IMR-90 (cell line): ENCODE measurements around the gene SF3B3. TPM values are rescaled to one million over a fixed set of nuclear protein-coding genes. Genes with fewer than 3 reads are reported as not detected.

Experiments
- ATAC-seq: fragments of 200-7000 bp; cut with Tn5 transposase; 2 replicates; pipeline ENCODE4 v1.9.1; 2020; ENCODE audit warnings: low read depth, mild to moderate bottlenecking, moderate library complexity
- BruUV-seq: library from RNA; stranded (reverse); fragments of 400-500 nt; replicated peaks from 2 replicates; lab custom pipeline; 2021; lab: Mats Ljungman, UMichigan
- CTCF ChIA-PET: fragments of 300-600 bp; formaldehyde crosslinking; extraction: SDS; loops from one replicate; lab custom pipeline; 2021; ENCODE audit warnings: antibody characterized with exemption; lab: Yijun Ruan, JAX
- POLR2A ChIA-PET: fragments of 300-600 bp; sonication (Branson Sonifier 250); formaldehyde crosslinking; loops from one replicate; lab custom pipeline; 2022; ENCODE audit warnings: antibody characterized with exemption; ENCODE audit not compliant: unreplicated experiment; lab: Charles Lee
- DNase-seq: peaks from one replicate; pipeline ENCODE4 v3.0.0; 2013
- H2AFZ ChIP-seq: replicated peaks from 2 replicates; pipeline ENCODE3; 2013; ENCODE audit warnings: low read length, mild to moderate bottlenecking; ENCODE audit not compliant: poor library complexity
- H2AK5ac ChIP-seq: 2 replicates; pipeline ENCODE4 v1.6.1; 2013; ENCODE audit warnings: low read depth, low read length, inconsistent platforms
- H2AK9ac ChIP-seq: replicated peaks from 2 replicates; pipeline ENCODE3; 2013; ENCODE audit warnings: mild to moderate bottlenecking, low read depth, low read length, moderate library complexity; ENCODE audit not compliant: poor library complexity
- H2BK120ac ChIP-seq: 2 replicates; pipeline ENCODE4 v1.6.1; 2013; ENCODE audit warnings: low read depth, low read length, inconsistent platforms
- H2BK15ac ChIP-seq: 3 replicates; pipeline ENCODE4 v1.6.1; 2013; ENCODE audit warnings: low read depth, low read length, inconsistent platforms
- H2BK20ac ChIP-seq: 2 replicates; pipeline ENCODE4 v1.6.1; 2013; ENCODE audit warnings: low read depth, mild to moderate bottlenecking, inconsistent platforms, low read length, moderate library complexity
- H2BK5ac ChIP-seq: 2 replicates; pipeline ENCODE4 v1.6.1; 2013; ENCODE audit warnings: mild to moderate bottlenecking, low read depth, low read length, inconsistent platforms; ENCODE audit not compliant: poor library complexity, severe bottlenecking
- H3K14ac ChIP-seq: replicated peaks from 2 replicates; pipeline ENCODE4 v1.6.1; 2013; ENCODE audit warnings: low read depth, low read length, inconsistent platforms
- H3K18ac ChIP-seq: 2 replicates; pipeline ENCODE4 v1.6.1; 2013; ENCODE audit warnings: low read depth, low read length, control low read depth
- H3K23ac ChIP-seq: 2 replicates; pipeline ENCODE4 v1.6.1; 2013; ENCODE audit warnings: low read depth, low read length, inconsistent platforms
- H3K27ac ChIP-seq: 2 replicates; pipeline ENCODE4 v1.5.1; 2013; ENCODE audit warnings: mild to moderate bottlenecking, control low read depth, low read length; ENCODE audit not compliant: insufficient read depth
- H3K27me3 ChIP-seq: 2 replicates; pipeline ENCODE4 v1.6.1; 2013; ENCODE audit warnings: low read length; ENCODE audit not compliant: control insufficient read depth, insufficient read depth
- H3K36me3 ChIP-seq: 2 replicates; pipeline ENCODE4 v1.6.1; 2013; ENCODE audit warnings: low read length, mixed read lengths; ENCODE audit not compliant: control insufficient read depth, insufficient read depth
- H3K4ac ChIP-seq: 2 replicates; pipeline ENCODE4 v1.6.1; 2013; ENCODE audit warnings: low read depth, low read length, inconsistent platforms
- H3K4me1 ChIP-seq: 2 replicates; pipeline ENCODE4 v1.6.1; 2013; ENCODE audit warnings: low read length, mixed read lengths; ENCODE audit not compliant: control insufficient read depth, insufficient read depth
- H3K4me2 ChIP-seq: 2 replicates; pipeline ENCODE4 v1.6.1; 2013; ENCODE audit warnings: low read depth, mild to moderate bottlenecking, control low read depth, low read length, moderate library complexity
- H3K4me3 ChIP-seq: 2 replicates; pipeline ENCODE4 v1.5.1; 2013; ENCODE audit warnings: low read depth, mild to moderate bottlenecking, control low read depth, low read length, moderate library complexity; ENCODE audit not compliant: insufficient read depth
- H3K56ac ChIP-seq: 2 replicates; pipeline ENCODE4 v1.6.1; 2013; ENCODE audit warnings: low read length, inconsistent platforms; ENCODE audit not compliant: insufficient read depth; ENCODE audit errors: extremely low read depth
- H3K79me1 ChIP-seq, 2 experiments: 2 replicates each; pipeline ENCODE4 v1.6.1; 2013; ENCODE audit warnings: low read length in 2 of 2, inconsistent platforms in 1 of 2, low read depth in 1 of 2
- H3K9ac ChIP-seq: 2 replicates; pipeline ENCODE4 v1.6.1; 2013; ENCODE audit warnings: low read depth, low read length, control low read depth
- H3K9me1 ChIP-seq: 2 replicates; pipeline ENCODE4 v1.6.1; 2013; ENCODE audit warnings: low read length, inconsistent platforms; ENCODE audit not compliant: insufficient read depth
- H3K9me3 ChIP-seq: 2 replicates; pipeline ENCODE4 v1.6.1; 2013; ENCODE audit warnings: low read length; ENCODE audit not compliant: control insufficient read depth, insufficient read depth
- H4K20me1 ChIP-seq: 2 replicates; pipeline ENCODE4 v1.6.1; 2013; ENCODE audit warnings: low read length, inconsistent platforms; ENCODE audit not compliant: insufficient read depth
- H4K5ac ChIP-seq: 2 replicates; pipeline ENCODE4 v1.6.1; 2013; ENCODE audit warnings: mild to moderate bottlenecking, low read depth, low read length, control low read depth
- H4K8ac ChIP-seq, 2 experiments: 2 replicates each; pipeline ENCODE4 v1.6.1; 2013; ENCODE audit warnings: low read depth in 2 of 2, low read length in 2 of 2, control low read depth in 1 of 2, inconsistent platforms in 1 of 2
- H4K91ac ChIP-seq: 2 replicates; pipeline ENCODE4 v1.6.1; 2013; ENCODE audit warnings: low read depth, low read length, inconsistent platforms; ENCODE audit not compliant: insufficient read depth
- WGBS, 2 experiments: methylation state at CpG; one replicate each; pipeline versions ENCODE4 v1.1.5 to v1.1.7; 2013; ENCODE audit warnings: missing lambda C conversion rate in 2 of 2; ENCODE audit not compliant: insufficient read length in 1 of 2; ENCODE audit errors: extremely low coverage in 2 of 2; 5-methylcytosine and 5-hydroxymethylcytosine counted together
- dilution Hi-C: fragments of 300-500 bp; cut with HindIII; formaldehyde crosslinking; loops from one replicate; pipeline ENCODE4 v1.14.3; 2018; ENCODE audit warnings: low sequenced_read_pairs; ENCODE audit not compliant: unreplicated experiment
- in situ Hi-C: fragments of 300-500 bp; cut with MboI; formaldehyde crosslinking; loops from 3 replicates; pipeline ENCODE4 v1.14.3; 2019; ENCODE audit warnings: low sequenced_read_pairs, inconsistent platforms, mixed read lengths
- intact Hi-C: fragments of 100-400 bp; cut with micrococcal nuclease; formaldehyde crosslinking; loops from 2 replicates; pipeline ENCODE4 v1.10.0; 2022
- polyA plus RNA-seq, 3 experiments: library from polyadenylated mRNA; depleted of rRNA; stranded (reverse); fragments of >200 nt; gene quantifications; 2 replicates each; pipeline ENCODE4 v1.2.3, GENCODE V29; 2012; ENCODE audit warnings: low replicate concordance in 1 of 3
- total RNA-seq: library from RNA; depleted of rRNA; stranded (reverse); fragments of >200 nt; gene quantifications from 2 replicates; pipeline ENCODE4 v1.2.3, GENCODE V29; 2012
- TF ChIP-seq, protein P1 (sequence below): fragments of 150-350 bp; IDR thresholded peaks from 2 replicates; pipeline ENCODE4 v1.6.1; 2017; ENCODE audit warnings: mild to moderate bottlenecking, antibody characterized with exemption, low read length, low read depth

SF3B3 gene
- total and polyA plus RNA-seq, 2 of the 4 experiments (the other 2 are of a cell fraction) = 97.9 to 134 TPM

DNA sequence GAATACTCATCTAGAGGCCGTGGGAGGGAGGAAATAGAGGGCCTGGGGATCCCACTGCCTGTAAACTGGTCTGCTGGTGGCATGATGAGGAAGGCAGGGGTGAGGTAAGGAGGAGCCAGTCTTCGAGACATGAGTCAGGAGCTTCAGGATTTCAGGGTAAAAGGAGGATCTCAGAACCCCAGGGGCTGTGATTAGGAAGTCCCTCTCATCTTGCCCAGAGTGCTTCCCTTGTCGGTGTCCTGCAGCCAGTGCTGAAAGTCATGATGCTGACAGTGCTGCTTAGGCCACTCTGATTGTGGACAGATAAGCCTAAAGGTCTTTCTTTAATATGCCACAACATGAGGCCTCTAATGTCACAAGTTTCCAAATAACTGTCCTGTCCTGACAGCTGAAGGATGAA lies 29.8 kb upstream of the SF3B3 start:
- peak overlapping the region; percentile 26 for H2AK9ac ChIP-seq
- peaks cover 15% of the 10 kb centered on the region for H3K9me1 ChIP-seq
- H3K4ac ChIP-seq = no peak overlapping the region
- ATAC-seq (peak; percentile 38), DNase-seq (peak; percentile 28)
- intact Hi-C loops (no loop called here), in situ Hi-C loops (no loop called here), dilution Hi-C loops (no loop called here)
- H4K91ac ChIP-seq = no peak overlapping the region
- H3K14ac ChIP-seq = no peak overlapping the region
- no peak overlapping the region for H2BK15ac ChIP-seq
- H3K27me3 ChIP-seq = no peaks in the 10 kb centered on the region
- no TSS peak for BruUV-seq
- no peak overlapping the region for H3K4me3 ChIP-seq
- ChIA-PET CTCF (no interaction called here), POLR2A (no interaction called here)
- TF ChIP-seq, protein P1, sequence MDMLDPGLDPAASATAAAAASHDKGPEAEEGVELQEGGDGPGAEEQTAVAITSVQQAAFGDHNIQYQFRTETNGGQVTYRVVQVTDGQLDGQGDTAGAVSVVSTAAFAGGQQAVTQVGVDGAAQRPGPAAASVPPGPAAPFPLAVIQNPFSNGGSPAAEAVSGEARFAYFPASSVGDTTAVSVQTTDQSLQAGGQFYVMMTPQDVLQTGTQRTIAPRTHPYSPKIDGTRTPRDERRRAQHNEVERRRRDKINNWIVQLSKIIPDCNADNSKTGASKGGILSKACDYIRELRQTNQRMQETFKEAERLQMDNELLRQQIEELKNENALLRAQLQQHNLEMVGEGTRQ = no peak
- H3K9me3 ChIP-seq = no peaks in the 10 kb centered on the region
- no peak overlapping the region for H4K5ac ChIP-seq
- no peak overlapping the region for H2AFZ ChIP-seq
- H2BK20ac ChIP-seq = no peak overlapping the region
- WGBS, 2 experiments = 86% methylated on average over 2 of the region's 3 CpGs; no CpG with 5 or more reads in 1 of the 2 experiments
- H2BK5ac ChIP-seq = no peak overlapping the region
- no peak overlapping the region for H3K18ac ChIP-seq
- H3K27ac ChIP-seq = no peak overlapping the region
- no peaks in the 10 kb centered on the region for H4K20me1 ChIP-seq
- peaks cover 43% of the 10 kb centered on the region for H3K36me3 ChIP-seq
- H4K8ac ChIP-seq = no peak overlapping the region
- H2AK5ac ChIP-seq = no peak overlapping the region
- H3K56ac ChIP-seq = no peak overlapping the region
- no peak overlapping the region for H2BK120ac ChIP-seq
- no peak overlapping the region for H3K4me2 ChIP-seq
- no peaks in the 10 kb centered on the region for H3K79me1 ChIP-seq
- H3K9ac ChIP-seq = no peak overlapping the region
- no peak overlapping the region for H3K23ac ChIP-seq
- peaks cover 3% of the 10 kb centered on the region for H3K4me1 ChIP-seq
